WI38 (cell line): ENCODE results near the gene FUBP1.
A peak's percentile ranks its signal among the peaks of the same experiment; 100 is the strongest.

Experiments
- H3K4me3 ChIP-seq: 2 replicates; pipeline ENCODE4 v1.5.1; 2011; ENCODE audit warnings: low read depth, mild to moderate bottlenecking, control low read depth, low read length
- TF ChIP-seq, protein P1 (sequence below): IDR thresholded peaks from 2 replicates; pipeline ENCODE4 v1.5.1; 2012; ENCODE audit warnings: low read depth, mild to moderate bottlenecking, control low read depth, low read length

FUBP1 gene

DNA sequence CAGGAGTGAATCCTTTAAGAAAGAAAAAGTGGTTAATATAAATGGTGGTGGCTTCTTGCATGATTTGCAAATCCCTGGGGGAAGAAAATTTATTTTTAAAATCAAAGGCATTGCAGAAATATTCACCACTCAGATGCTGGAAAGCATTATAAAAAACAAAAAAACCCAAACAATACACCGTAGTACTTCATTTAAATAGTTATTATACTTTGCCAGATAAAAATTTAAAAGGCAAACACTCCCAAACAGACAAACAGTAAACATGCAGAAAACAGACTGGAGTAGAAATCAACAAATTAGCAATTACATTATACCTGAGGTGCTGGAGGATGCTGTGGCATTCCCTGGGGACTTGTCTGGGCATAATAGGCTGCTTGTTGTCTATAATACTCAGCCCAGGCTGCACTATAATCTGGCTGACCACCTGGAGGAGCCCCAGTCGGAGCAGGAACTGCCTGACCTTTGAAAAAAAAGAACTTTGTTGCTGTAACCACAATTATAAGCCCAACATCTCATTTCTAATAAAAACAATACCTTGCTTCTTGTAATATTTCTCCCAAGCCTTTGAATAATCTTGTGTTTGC, 29.9 kb downstream of the FUBP1 start:
- no peak overlapping the region for H3K4me3 ChIP-seq
- TF ChIP-seq, protein P1, sequence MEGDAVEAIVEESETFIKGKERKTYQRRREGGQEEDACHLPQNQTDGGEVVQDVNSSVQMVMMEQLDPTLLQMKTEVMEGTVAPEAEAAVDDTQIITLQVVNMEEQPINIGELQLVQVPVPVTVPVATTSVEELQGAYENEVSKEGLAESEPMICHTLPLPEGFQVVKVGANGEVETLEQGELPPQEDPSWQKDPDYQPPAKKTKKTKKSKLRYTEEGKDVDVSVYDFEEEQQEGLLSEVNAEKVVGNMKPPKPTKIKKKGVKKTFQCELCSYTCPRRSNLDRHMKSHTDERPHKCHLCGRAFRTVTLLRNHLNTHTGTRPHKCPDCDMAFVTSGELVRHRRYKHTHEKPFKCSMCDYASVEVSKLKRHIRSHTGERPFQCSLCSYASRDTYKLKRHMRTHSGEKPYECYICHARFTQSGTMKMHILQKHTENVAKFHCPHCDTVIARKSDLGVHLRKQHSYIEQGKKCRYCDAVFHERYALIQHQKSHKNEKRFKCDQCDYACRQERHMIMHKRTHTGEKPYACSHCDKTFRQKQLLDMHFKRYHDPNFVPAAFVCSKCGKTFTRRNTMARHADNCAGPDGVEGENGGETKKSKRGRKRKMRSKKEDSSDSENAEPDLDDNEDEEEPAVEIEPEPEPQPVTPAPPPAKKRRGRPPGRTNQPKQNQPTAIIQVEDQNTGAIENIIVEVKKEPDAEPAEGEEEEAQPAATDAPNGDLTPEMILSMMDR: peak; percentile 17; the same call in 1 of the 2 replicates

DNA sequence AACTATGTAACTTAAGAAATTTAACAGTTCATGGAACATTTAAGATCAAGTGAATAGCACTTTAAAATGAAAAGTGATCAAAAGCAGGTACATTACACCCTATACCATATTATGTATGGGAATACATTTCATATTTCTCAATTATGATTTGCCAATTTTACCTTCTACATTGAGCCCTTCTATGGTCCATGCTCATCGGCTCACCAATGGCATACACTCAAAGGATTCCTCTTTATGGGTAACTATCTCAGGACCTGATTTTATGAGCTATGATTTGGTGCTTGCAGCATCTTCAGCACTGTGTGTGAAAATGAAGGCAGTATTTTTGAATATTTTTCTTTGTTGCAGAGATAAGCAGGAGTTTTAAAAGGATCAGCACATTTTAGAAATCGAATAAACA, 33.5 kb downstream of the FUBP1 start:
- TF ChIP-seq, protein P1: no peak
- no peak overlapping the region for H3K4me3 ChIP-seq

DNA sequence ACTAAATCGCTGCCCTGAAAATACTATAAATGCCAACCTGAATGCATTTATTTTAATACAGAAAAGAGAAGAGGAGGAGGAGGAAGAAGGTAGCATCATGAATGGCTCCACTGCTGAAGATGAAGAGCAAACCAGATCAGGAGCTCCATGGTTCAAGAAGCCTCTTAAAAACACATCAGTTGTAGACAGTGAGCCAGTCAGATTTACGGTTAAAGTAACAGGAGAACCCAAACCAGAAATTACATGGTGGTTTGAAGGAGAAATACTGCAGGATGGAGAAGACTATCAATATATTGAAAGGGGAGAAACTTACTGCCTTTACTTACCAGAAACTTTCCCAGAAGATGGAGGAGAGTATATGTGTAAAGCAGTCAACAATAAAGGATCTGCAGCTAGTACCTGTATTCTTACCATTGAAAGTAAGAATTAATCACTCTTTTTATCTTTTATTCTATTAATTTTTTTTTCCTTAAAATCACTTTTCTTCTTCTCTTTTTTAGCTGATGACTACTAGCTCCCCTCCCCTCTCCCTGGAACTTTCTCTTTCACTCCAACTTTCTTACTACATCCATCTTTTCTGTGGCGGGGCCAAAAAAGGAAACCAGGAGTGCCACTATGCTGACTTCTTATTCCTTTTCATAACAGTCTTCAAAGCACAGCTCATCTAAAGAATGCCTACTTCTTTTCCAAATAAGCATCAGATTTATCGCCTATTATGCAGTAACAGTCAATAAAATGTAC, 36.3 kb downstream of the FUBP1 start:
- no peak overlapping the region for H3K4me3 ChIP-seq
- TF ChIP-seq, protein P1: no peak

DNA sequence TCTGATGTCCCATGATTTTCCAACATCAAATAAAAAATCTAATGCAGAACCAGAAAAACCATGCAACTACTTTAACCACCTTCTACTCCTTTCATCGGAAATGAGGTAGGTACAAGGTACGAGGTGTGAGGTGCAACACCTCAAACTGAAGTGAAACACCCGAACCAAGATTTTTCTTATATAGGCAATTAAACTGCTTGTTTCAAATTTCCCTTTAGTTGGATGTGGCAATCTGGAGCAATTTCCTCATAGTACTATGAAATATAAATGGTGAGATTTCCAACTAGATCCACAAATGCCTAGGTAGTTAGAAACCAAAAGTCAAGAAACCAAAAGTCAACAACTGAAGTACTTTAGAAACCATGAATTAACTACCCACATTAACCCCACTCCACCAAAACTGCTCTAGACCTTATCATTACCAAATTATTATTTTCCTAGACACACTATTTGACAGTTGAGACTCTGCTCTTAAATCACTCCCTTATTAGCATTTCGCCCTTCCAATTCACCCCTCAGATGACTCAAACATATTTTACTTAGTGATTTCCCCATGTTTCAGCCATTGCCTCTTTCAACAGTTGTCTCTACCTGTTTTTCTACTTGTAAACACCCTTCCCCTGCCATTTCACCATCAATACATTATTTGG, 37.8 kb downstream of the FUBP1 start:
- H3K4me3 ChIP-seq: no peak overlapping the region
- TF ChIP-seq, protein P1: no peak

DNA sequence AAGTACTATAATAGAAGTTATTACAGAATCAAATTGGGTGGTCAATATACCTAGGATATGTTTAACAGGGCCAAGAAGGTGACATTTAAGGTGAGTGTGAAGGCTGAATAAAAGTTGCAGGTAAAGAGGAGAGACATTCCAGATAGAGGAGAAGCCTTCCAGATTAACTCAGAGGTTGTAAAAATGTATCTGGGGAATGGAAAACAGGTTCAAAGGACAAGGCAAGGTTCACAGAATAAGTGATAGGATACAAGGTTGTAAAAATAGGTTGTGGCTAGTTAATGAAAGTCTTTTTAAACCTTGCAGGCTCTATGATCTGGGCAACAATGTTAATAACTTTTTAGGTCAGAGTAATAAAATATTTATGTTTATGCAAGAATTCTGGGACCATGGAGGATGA, 40.2 kb downstream of the FUBP1 start:
- H3K4me3 ChIP-seq: no peak overlapping the region
- TF ChIP-seq, protein P1: no peak

DNA sequence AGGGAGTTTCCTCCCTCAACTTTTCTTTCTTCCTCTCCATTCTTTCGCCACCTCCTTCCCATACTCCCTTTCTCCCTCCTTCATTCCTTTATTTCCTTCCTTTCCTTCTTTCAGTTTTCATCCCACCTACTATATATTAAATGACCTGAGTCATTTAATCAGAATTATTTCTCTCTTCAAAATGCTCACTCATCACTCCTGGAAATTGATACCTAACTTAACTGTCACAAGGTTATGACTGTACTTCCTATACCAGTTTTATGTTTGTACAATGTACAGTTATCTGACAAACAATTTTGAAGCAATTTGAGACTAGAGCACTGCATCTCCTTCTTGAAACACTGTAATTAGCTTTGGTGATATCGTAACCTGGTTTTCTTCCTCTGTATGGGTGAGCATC, 49.1 kb downstream of the FUBP1 start:
- TF ChIP-seq, protein P1: no peak
- H3K4me3 ChIP-seq: no peak overlapping the region

DNA sequence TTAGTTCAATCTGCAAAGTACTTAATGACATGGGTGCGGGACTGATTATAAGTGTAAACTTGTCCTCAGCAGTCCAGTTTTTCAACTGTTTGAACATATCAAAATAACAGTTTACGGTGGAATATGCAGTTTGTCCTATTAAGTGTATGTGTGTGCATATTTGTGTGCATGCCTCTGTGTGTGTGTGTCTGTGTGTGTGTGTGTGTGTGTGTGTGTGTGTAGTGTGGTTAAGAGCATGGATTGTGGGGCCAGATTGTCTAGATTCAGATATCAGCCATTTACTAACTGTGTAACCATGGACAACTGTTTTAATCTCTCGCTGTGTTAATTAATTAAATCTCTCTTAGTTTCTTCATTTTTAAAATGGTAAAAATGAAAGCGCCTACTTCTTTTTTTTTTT, 51.5 kb downstream of the FUBP1 start:
- H3K4me3 ChIP-seq: no peak overlapping the region
- TF ChIP-seq, protein P1: no peak
